ENCODE measurements around the gene DCTN2. TPM values are rescaled to one million over a fixed set of nuclear protein-coding genes. Genes with fewer than 3 reads are reported as not detected.
"Not testable (repeated sequence)": the region's sequence is repeated elsewhere in the genome, so short reads cannot be mapped to it uniquely, and the experiment has no call there.

Gene DCTN2
- total and polyA plus RNA-seq, 7 experiments from 2014 or later: 52.1 to 78.8 (median 63.0) TPM

DNA sequence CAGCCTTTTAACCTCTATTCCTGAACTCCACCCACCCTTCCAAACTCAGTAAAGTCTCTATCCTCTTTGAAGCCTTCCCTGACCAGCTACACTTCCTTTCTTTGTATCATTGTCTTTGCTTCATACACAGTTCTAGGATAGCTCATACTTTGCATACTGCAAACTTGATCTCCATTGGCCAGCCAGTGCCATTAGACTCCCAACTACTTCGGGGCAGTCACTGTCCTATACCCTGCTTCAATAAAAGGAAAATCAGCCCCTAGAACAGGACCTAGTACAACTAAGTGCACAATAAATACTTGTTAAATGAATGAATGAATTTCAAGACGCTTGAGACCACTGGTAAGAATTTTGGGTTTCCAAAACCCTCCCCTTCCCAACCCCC, 43.5 kb upstream of the DCTN2 start:
- H3K36me3 ChIP-seq (ENCODE audit: control insufficient read depth in 2 of 3, insufficient read depth in 3 of 3, low read length in 3 of 3): peaks cover 0 to 14% (median 0%) of the 10 kb centered on the region in 3 experiments
- Mint-ChIP-seq H3K9me3 (no peaks in the 10 kb centered on the region), H3K27ac (peak overlapping the region; percentile 79 to 92 (median 90)), H3K4me1 (peaks cover 24 to 35% (median 26%) of the 10 kb centered on the region in 7 donors), H3K4me3 (peak overlapping the region; percentile 84 to 92 (median 89)), H3K36me3 (peaks cover 0 to 5% (median 0%) of the 10 kb centered on the region in 5 donors), H3K27me3 (peaks cover 0 to 4% (median 0%) of the 10 kb centered on the region in 5 donors)
- POLR2A ChIA-PET: interaction anchor here (0.6 to 1.9 kb wide), 10 partner anchors 11 to 160 kb away, joined by 3 to 8 read pairs (median 4); partner anchors contain the start of genes DDIT3 and DTX3
- H3K4me1 ChIP-seq (ENCODE audit: control insufficient read depth in 2 of 2, insufficient read depth in 2 of 2, low read length in 2 of 2): peaks cover 14 to 21% of the 10 kb centered on the region in 2 donors
- intact Hi-C loops (cut with micrococcal nuclease): loop anchor here in 1 of 2 donors (2.0 kb wide), 4 partner anchors 14 to 150 kb away; partner anchors contain the start of genes DCTN2 and DTX3
- CTCF ChIA-PET: interaction anchor here (1.1 kb wide), 1 partner anchor 9 kb away, joined by 3 read pairs; no protein-coding TSS in a partner anchor
- ATAC-seq (no peak), DNase-seq (no peak)
- peak overlapping the region; percentile 83 for H3K4me3 ChIP-seq (ENCODE audit: low read length)
- peak overlapping the region; percentile 76 for H3K27ac ChIP-seq (ENCODE audit: low read depth, low read length)
- H3K27me3 ChIP-seq (ENCODE audit: control insufficient read depth in 2 of 2, insufficient read depth in 2 of 2, low read length in 2 of 2): no peaks in the 10 kb centered on the region
- H3K9me3 ChIP-seq (ENCODE audit: control insufficient read depth in 2 of 3, low read length in 3 of 3): no peaks in the 10 kb centered on the region

DNA sequence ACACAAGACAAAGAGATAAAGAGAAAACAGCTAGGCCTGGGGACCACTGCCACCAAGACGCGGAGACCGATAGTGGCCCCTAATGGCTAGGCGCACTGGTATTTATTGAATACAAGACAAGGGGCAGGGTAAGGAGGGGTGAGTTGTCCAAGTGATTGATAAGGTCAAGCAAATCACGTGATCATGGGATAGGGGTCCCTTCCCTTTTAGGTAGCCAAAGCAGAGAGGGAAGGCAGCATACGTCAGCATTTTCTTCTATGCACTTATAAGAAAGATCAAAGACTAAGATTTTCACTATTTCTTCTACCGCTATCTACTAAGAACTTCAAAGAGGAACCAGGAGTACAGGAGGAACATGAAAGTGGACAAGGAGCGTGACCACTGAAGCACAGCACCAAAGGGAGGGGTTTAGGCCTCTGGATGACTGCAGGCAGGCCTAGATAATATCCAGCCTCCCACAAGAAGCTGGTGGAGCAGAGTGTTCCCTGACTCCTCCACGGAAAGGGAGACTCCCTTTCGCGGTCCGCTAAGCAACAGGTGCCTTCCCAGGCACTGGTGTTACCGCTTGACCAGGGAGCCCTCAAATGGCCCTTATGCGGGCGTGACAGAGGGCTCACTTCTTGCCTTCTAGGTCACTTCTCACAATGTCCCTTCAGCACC, 42.1 kb upstream of the DCTN2 start:
- H3K9me3 Mint-ChIP-seq; intact Hi-C loops (cut with micrococcal nuclease); H3K36me3 Mint-ChIP-seq; DNase-seq; H3K36me3 ChIP-seq (ENCODE audit: control insufficient read depth in 2 of 3, insufficient read depth in 3 of 3, low read length in 3 of 3); H3K4me3 ChIP-seq (ENCODE audit: low read length); H3K27ac Mint-ChIP-seq; H3K27ac ChIP-seq (ENCODE audit: low read depth, low read length); H3K9me3 ChIP-seq (ENCODE audit: control insufficient read depth in 2 of 3, low read length in 3 of 3); H3K27me3 ChIP-seq (ENCODE audit: control insufficient read depth in 2 of 2, insufficient read depth in 2 of 2, low read length in 2 of 2); ATAC-seq: not testable (repeated sequence)
- ChIA-PET CTCF (interaction anchor here (0.8 to 1.1 kb wide), 2 partner anchors 13 to 32 kb away, joined by 4 read pairs; no protein-coding TSS in a partner anchor), POLR2A (interaction anchor here (1.6 kb wide), 1 partner anchor 9 kb away, joined by 4 read pairs; no protein-coding TSS in a partner anchor)
- peaks cover 23 to 33% (median 31%) of the 10 kb centered on the region in 7 donors for H3K4me1 Mint-ChIP-seq
- peaks cover 0 to 12% (median 6%) of the 10 kb centered on the region in 5 donors for H3K27me3 Mint-ChIP-seq
- H3K4me1 ChIP-seq (ENCODE audit: control insufficient read depth in 2 of 2, insufficient read depth in 2 of 2, low read length in 2 of 2): peaks cover 14 to 21% of the 10 kb centered on the region in 2 donors
- peak overlapping the region in 2 of 10 donors; percentile 20 to 55 for H3K4me3 Mint-ChIP-seq

DNA sequence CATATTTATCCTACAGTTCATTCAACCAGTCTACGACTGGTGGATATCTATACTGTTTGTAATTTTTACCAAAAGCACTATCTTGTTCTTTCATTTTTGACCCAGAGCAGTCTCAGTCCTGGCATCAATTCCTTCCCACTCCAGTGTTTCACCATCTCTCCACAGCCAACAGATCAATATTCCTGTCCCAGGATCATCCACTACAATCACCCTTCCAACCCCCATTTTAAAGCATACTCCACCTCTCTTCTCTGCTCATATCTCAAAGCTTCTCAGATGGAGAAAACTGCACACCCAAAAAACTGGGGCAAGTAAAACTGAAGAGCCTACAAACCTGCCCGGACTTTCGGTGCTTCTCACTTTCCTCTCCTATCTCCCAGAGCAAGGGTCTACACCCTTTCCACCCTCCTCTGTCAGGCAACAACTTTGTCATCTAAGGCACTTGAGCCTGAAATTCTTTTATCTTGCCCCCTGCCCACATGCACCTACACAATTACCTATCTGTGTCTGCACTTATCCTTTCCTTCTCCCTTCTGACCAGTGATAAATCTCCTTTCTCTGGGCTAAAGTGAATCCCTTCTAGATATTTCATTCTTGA, 39.9 kb upstream of the DCTN2 start:
- Mint-ChIP-seq H3K27me3 (peaks cover 0 to 18% (median 14%) of the 10 kb centered on the region in 5 donors), H3K9me3 (no peaks in the 10 kb centered on the region), H3K4me3 (no peak overlapping the region), H3K27ac (no peak overlapping the region), H3K36me3 (no peaks in the 10 kb centered on the region), H3K4me1 (peaks cover 15 to 28% (median 20%) of the 10 kb centered on the region in 7 donors)
- peaks cover 10 to 12% of the 10 kb centered on the region in 2 donors for H3K4me1 ChIP-seq (ENCODE audit: control insufficient read depth in 2 of 2, insufficient read depth in 2 of 2, low read length in 2 of 2)
- DNase-seq (no peak), ATAC-seq (no peak)
- ChIA-PET CTCF (interaction anchor here (0.7 to 7.6 kb wide), 3 partner anchors 15 to 195 kb away, joined by 3 to 72 read pairs (median 3); partner anchors contain the start of gene TSFM), POLR2A (no interaction called here)
- no peak overlapping the region for H3K27ac ChIP-seq (ENCODE audit: low read depth, low read length)
- H3K36me3 ChIP-seq (ENCODE audit: control insufficient read depth in 2 of 3, insufficient read depth in 3 of 3, low read length in 3 of 3): no peaks in the 10 kb centered on the region
- no peak overlapping the region for H3K4me3 ChIP-seq (ENCODE audit: low read length)
- intact Hi-C loops (cut with micrococcal nuclease): no loop called here
- no peaks in the 10 kb centered on the region for H3K27me3 ChIP-seq (ENCODE audit: control insufficient read depth in 2 of 2, insufficient read depth in 2 of 2, low read length in 2 of 2)
- no peaks in the 10 kb centered on the region for H3K9me3 ChIP-seq (ENCODE audit: control insufficient read depth in 2 of 3, low read length in 3 of 3)

DNA sequence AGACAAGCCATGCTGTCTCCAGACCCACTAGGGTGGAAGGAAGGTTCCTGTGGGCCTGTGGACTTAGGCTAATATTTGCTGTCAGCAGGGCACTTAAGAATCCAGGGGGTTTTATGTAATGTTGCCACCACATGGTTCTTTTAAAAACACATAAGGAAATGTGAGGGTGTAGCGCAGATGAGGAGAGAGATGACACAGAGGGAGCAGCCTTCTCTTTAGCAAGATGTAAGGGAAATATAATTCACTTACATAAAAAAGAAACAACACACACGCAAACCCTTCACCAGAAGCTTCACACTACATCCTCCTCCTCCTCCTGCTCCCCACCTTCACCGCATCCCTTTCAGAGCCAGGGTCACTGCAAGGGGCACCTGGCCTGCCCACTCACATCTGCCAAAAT, 39.1 kb upstream of the DCTN2 start:
- Histone ChIP-seq H3K36me3 (ENCODE audit: control insufficient read depth in 2 of 3, insufficient read depth in 3 of 3, low read length in 3 of 3) (no peaks in the 10 kb centered on the region), H3K4me3 (ENCODE audit: low read length) (no peak overlapping the region), H3K27me3 (ENCODE audit: control insufficient read depth in 2 of 2, insufficient read depth in 2 of 2, low read length in 2 of 2) (no peaks in the 10 kb centered on the region), H3K27ac (ENCODE audit: low read depth, low read length) (no peak overlapping the region), H3K4me1 (ENCODE audit: control insufficient read depth in 2 of 2, insufficient read depth in 2 of 2, low read length in 2 of 2) (peaks cover 6% of the 10 kb centered on the region in 2 donors), H3K9me3 (ENCODE audit: control insufficient read depth in 2 of 3, low read length in 3 of 3) (no peaks in the 10 kb centered on the region)
- ChIA-PET POLR2A (no interaction called here), CTCF (interaction anchor here (1.0 to 7.6 kb wide), 5 partner anchors 11 to 196 kb away, joined by 3 to 72 read pairs (median 5); partner anchors contain the start of genes GLI1 and TSFM)
- intact Hi-C loops (cut with micrococcal nuclease): no loop called here
- ATAC-seq: no peak
- Mint-ChIP-seq H3K9me3 (no peaks in the 10 kb centered on the region), H3K27ac (no peak overlapping the region), H3K4me3 (no peak overlapping the region), H3K27me3 (peaks cover 0 to 18% (median 14%) of the 10 kb centered on the region in 5 donors), H3K4me1 (peaks cover 12 to 23% (median 14%) of the 10 kb centered on the region in 7 donors), H3K36me3 (no peaks in the 10 kb centered on the region)
- DNase-seq: no peak

DNA sequence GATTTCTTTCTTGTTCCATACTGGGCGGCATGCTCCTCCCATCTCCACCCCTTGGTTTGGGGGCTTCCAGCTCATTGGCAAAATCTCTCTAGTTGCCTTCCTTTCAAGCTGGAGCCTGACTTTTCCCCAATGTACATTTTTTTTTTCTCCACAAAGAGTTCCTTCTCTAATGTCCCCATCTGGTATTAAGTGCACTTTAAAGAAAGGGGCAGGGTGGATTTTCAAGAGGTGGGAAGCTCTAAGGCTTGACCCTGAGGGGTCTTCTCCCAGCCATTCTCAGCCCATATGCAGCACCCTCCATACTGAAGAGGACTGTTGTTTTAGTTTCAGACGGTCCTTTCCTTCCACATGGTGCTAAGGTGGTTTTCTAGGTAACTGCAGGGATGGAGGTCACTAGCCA, 38.2 kb upstream of the DCTN2 start:
- Histone ChIP-seq H3K36me3 (ENCODE audit: control insufficient read depth in 2 of 3, insufficient read depth in 3 of 3, low read length in 3 of 3) (no peaks in the 10 kb centered on the region), H3K27me3 (ENCODE audit: control insufficient read depth in 2 of 2, insufficient read depth in 2 of 2, low read length in 2 of 2) (no peaks in the 10 kb centered on the region), H3K4me3 (ENCODE audit: low read length) (no peak overlapping the region), H3K27ac (ENCODE audit: low read depth, low read length) (no peak overlapping the region), H3K9me3 (ENCODE audit: control insufficient read depth in 2 of 3, low read length in 3 of 3) (no peaks in the 10 kb centered on the region), H3K4me1 (ENCODE audit: control insufficient read depth in 2 of 2, insufficient read depth in 2 of 2, low read length in 2 of 2) (peaks cover 0 to 1% of the 10 kb centered on the region in 2 donors)
- Mint-ChIP-seq H3K27ac (no peak overlapping the region), H3K27me3 (peaks cover 0 to 18% (median 14%) of the 10 kb centered on the region in 5 donors), H3K4me3 (no peak overlapping the region), H3K36me3 (no peaks in the 10 kb centered on the region), H3K9me3 (peaks cover 0 to 1% (median 0%) of the 10 kb centered on the region in 11 donors), H3K4me1 (peaks cover 5 to 17% (median 7%) of the 10 kb centered on the region in 7 donors)
- CTCF ChIA-PET: interaction anchor here (0.6 to 7.6 kb wide), 14 partner anchors 10 to 197 kb away, joined by 3 to 72 read pairs (median 6); partner anchors contain the start of genes B4GALNT1, CDK4, GLI1 and TSFM
- DNase-seq (no peak), ATAC-seq (no peak)
- POLR2A ChIA-PET: interaction anchor here (0.6 to 1.0 kb wide), 3 partner anchors 40 to 56 kb away, joined by 3 read pairs; no protein-coding TSS in a partner anchor
- intact Hi-C loops (cut with micrococcal nuclease): no loop called here

DNA sequence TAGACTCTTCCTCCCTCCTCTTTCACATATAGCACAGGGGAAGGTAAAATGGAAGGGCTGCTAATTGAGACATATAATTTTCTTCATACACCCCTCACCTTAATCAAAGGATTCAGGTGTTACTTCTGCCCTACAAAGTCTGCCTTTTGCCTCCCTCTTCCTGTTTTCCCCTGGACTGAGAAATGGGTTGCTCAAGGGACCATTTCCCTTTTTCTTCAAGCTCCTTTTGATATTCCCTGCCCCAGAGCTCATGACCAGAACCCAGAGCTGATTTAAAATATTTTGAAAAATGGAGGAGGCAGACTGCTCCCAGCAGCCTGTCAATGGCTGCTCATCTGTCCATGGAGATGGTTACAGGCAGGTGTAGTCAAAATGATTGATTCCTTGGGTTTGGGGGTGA, 37.7 kb upstream of the DCTN2 start:
- H3K36me3 ChIP-seq (ENCODE audit: control insufficient read depth in 2 of 3, insufficient read depth in 3 of 3, low read length in 3 of 3): no peaks in the 10 kb centered on the region
- H3K9me3 ChIP-seq (ENCODE audit: control insufficient read depth in 2 of 3, low read length in 3 of 3): no peaks in the 10 kb centered on the region
- H3K4me1 ChIP-seq (ENCODE audit: control insufficient read depth in 2 of 2, insufficient read depth in 2 of 2, low read length in 2 of 2): no peaks in the 10 kb centered on the region
- no peak overlapping the region for H3K4me3 Mint-ChIP-seq
- no peaks in the 10 kb centered on the region for H3K27me3 ChIP-seq (ENCODE audit: control insufficient read depth in 2 of 2, insufficient read depth in 2 of 2, low read length in 2 of 2)
- H3K27ac Mint-ChIP-seq: no peak overlapping the region
- H3K4me1 Mint-ChIP-seq: peaks cover 5 to 15% (median 6%) of the 10 kb centered on the region in 7 donors
- DNase-seq: no peak
- CTCF ChIA-PET: interaction anchor here (0.8 to 7.6 kb wide), 12 partner anchors 10 to 168 kb away, joined by 3 to 72 read pairs (median 8); partner anchors contain the start of genes B4GALNT1, CDK4 and GLI1
- no peak overlapping the region for H3K27ac ChIP-seq (ENCODE audit: low read depth, low read length)
- intact Hi-C loops (cut with micrococcal nuclease): no loop called here
- POLR2A ChIA-PET: interaction anchor here (0.7 to 1.0 kb wide), 2 partner anchors 41 to 43 kb away, joined by 3 read pairs; no protein-coding TSS in a partner anchor
- no peaks in the 10 kb centered on the region for H3K36me3 Mint-ChIP-seq
- no peak for ATAC-seq
- H3K9me3 Mint-ChIP-seq: peaks cover 0 to 1% (median 0%) of the 10 kb centered on the region in 11 donors
- H3K27me3 Mint-ChIP-seq: peaks cover 0 to 18% (median 14%) of the 10 kb centered on the region in 5 donors
- H3K4me3 ChIP-seq (ENCODE audit: low read length): no peak overlapping the region
